Measurements from ENCODE around the gene ZNF804A.

Gene ZNF804A

GRCh38 chr2:184599054-184599871, 934 bp downstream of the ZNF804A start:
- peak; percentile 20 for ATAC-seq

GRCh38 chr2:184599872-184600222, 1.5 kb downstream of the ZNF804A start:
- TF ChIP-seq ZFP3 (CRISPR knock-in tag; IDR thresholded peaks at IDR 0.05) (no peak), TCF4 (CRISPR knock-in tag; IDR thresholded peaks at IDR 0.05; ENCODE audit: borderline replicate concordance) (no peak), PATZ1 (CRISPR knock-in tag; IDR thresholded peaks at IDR 0.05; ENCODE audit: borderline replicate concordance) (no peak), ESRRG (CRISPR knock-in tag; IDR thresholded peaks at IDR 0.05) (no peak), ZFP30 (CRISPR knock-in tag; IDR thresholded peaks at IDR 0.05) (no peak), SNAI2 (CRISPR knock-in tag; IDR thresholded peaks at IDR 0.05) (no peak), ZC3H10 (CRISPR knock-in tag; IDR thresholded peaks at IDR 0.05) (no peak)
- 0 out of 3 replicates have a peak, but pooled peaks have one; percentile 7 for ATAC-seq

More at GRCh38 chr2:184599054-184599871, 934 bp downstream of the ZNF804A start:
- TF ChIP-seq TSHZ2 (CRISPR knock-in tag; IDR thresholded peaks at IDR 0.05) (no peak), PPARA (CRISPR knock-in tag; IDR thresholded peaks at IDR 0.05; ENCODE audit: borderline replicate concordance) (no peak), PATZ1 (CRISPR knock-in tag; IDR thresholded peaks at IDR 0.05; ENCODE audit: borderline replicate concordance) (no peak), ISL1 (CRISPR knock-in tag; IDR thresholded peaks at IDR 0.05) (no peak), SNAI2 (CRISPR knock-in tag; IDR thresholded peaks at IDR 0.05) (no peak), ZNF70 (CRISPR knock-in tag; IDR thresholded peaks at IDR 0.05) (no peak), CSDC2 (CRISPR knock-in tag; IDR thresholded peaks at IDR 0.05) (no peak), ESRRG (CRISPR knock-in tag; IDR thresholded peaks at IDR 0.05) (no peak), GLIS3 (CRISPR knock-in tag; IDR thresholded peaks at IDR 0.05) (no peak), ZNF8 (CRISPR knock-in tag; IDR thresholded peaks at IDR 0.05) (no peak), CSRNP3 (CRISPR knock-in tag; IDR thresholded peaks at IDR 0.05) (no peak), ZFP30 (CRISPR knock-in tag; IDR thresholded peaks at IDR 0.05) (no peak), ZFP3 (CRISPR knock-in tag; IDR thresholded peaks at IDR 0.05) (no peak), OSR1 (CRISPR knock-in tag; IDR thresholded peaks at IDR 0.05) (no peak), POU6F1 (CRISPR knock-in tag; IDR thresholded peaks at IDR 0.05; ENCODE audit: borderline replicate concordance, low read depth) (no peak), RARB (CRISPR knock-in tag; IDR thresholded peaks at IDR 0.05) (no peak), ZC3H10 (CRISPR knock-in tag; IDR thresholded peaks at IDR 0.05) (no peak), ZNF565 (CRISPR knock-in tag; conservative IDR thresholded peaks at IDR 0.05; ENCODE audit: low read depth) (no peak), BACH2 (CRISPR knock-in tag; IDR thresholded peaks at IDR 0.05; ENCODE audit: borderline replicate concordance) (no peak)

- ATAC-seq, result no peak
- TF ChIP-seq CSRNP3 (CRISPR knock-in tag; IDR thresholded peaks at IDR 0.05) (peak; percentile 57; the same call in 1 of the 2 replicates), ZNF8 (CRISPR knock-in tag; IDR thresholded peaks at IDR 0.05) (no peak), SNAI2 (CRISPR knock-in tag; IDR thresholded peaks at IDR 0.05) (no peak), TSHZ2 (CRISPR knock-in tag; IDR thresholded peaks at IDR 0.05) (peak; percentile 80; the same call in 1 of the 2 replicates), ZFP30 (CRISPR knock-in tag; IDR thresholded peaks at IDR 0.05) (no peak), ZC3H10 (CRISPR knock-in tag; IDR thresholded peaks at IDR 0.05) (no peak)
Measured at GRCh38 chr2:184602734-184603133, 4.4 kb downstream of the ZNF804A start.

Data from SK-N-SH treated with all-trans-retinoic acid at 6 μM for 48 hours (cell line).